ENCODE results near the gene ZBTB1. TPM values are rescaled to one million over a fixed set of nuclear protein-coding genes. Genes with fewer than 3 reads are reported as not detected.

The ZBTB1 gene
- total RNA-seq, 1 donor from 2014 or later = 39.5 TPM

- Histone ChIP-seq H3K36me3 (ENCODE audit: control insufficient read depth, insufficient read depth, low read length) (no peaks in the 10 kb centered on the region), H3K4me3 (ENCODE audit: low read depth, low read length) (no peak overlapping the region), H3K27me3 (ENCODE audit: control insufficient read depth, insufficient read depth, low read length) (no peaks in the 10 kb centered on the region)
- no peak for DNase-seq (ENCODE audit: low read depth)
- no peak for FAIRE-seq
- no peak for TF ChIP-seq CTCF (IDR thresholded peaks at IDR 0.05; ENCODE audit: insufficient read depth, low read length, severe bottlenecking)
Observed at GRCh38 chr14:64468451-64468850, 36.1 kb upstream of the ZBTB1 start.

GRCh38 chr14:64474041-64474440 lies 30.5 kb upstream of the ZBTB1 start:
- FAIRE-seq = no peak
- DNase-seq (ENCODE audit: low read depth) = no peak
- TF ChIP-seq CTCF (IDR thresholded peaks at IDR 0.05; ENCODE audit: insufficient read depth, low read length, severe bottlenecking) = no peak

GRCh38 chr14:64474698-64475097 lies 29.9 kb upstream of the ZBTB1 start:
- Histone ChIP-seq H3K4me3 (ENCODE audit: low read depth, low read length) (no peak overlapping the region), H3K27me3 (ENCODE audit: control insufficient read depth, insufficient read depth, low read length) (no peaks in the 10 kb centered on the region), H3K36me3 (ENCODE audit: control insufficient read depth, insufficient read depth, low read length) (peaks cover 1% of the 10 kb centered on the region)
- FAIRE-seq (no peak), DNase-seq (ENCODE audit: low read depth) (no peak)
- TF ChIP-seq CTCF (IDR thresholded peaks at IDR 0.05; ENCODE audit: insufficient read depth, low read length, severe bottlenecking) = no peak

More at GRCh38 chr14:64474041-64474440, 30.5 kb upstream of the ZBTB1 start:
- Histone ChIP-seq H3K4me3 (ENCODE audit: low read depth, low read length) (no peak overlapping the region), H3K27me3 (ENCODE audit: control insufficient read depth, insufficient read depth, low read length) (no peaks in the 10 kb centered on the region), H3K36me3 (ENCODE audit: control insufficient read depth, insufficient read depth, low read length) (peaks cover 1% of the 10 kb centered on the region)

GRCh38 chr14:64475585-64476273 lies 28.8 kb upstream of the ZBTB1 start:
- TF ChIP-seq CTCF (IDR thresholded peaks at IDR 0.05; ENCODE audit: insufficient read depth, low read length, severe bottlenecking) = no peak
- H3K27me3 ChIP-seq (ENCODE audit: control insufficient read depth, insufficient read depth, low read length) = no peaks in the 10 kb centered on the region
- peaks cover 1% of the 10 kb centered on the region for H3K36me3 ChIP-seq (ENCODE audit: control insufficient read depth, insufficient read depth, low read length)
- FAIRE-seq (peak; percentile 70), DNase-seq (ENCODE audit: low read depth) (no peak)
- no peak overlapping the region for H3K4me3 ChIP-seq (ENCODE audit: low read depth, low read length)

GRCh38 chr14:64476438-64476837 lies 28.1 kb upstream of the ZBTB1 start:
- no peak overlapping the region for H3K4me3 ChIP-seq (ENCODE audit: low read depth, low read length)
- DNase-seq (ENCODE audit: low read depth) (no peak), FAIRE-seq (no peak)
- H3K27me3 ChIP-seq (ENCODE audit: control insufficient read depth, insufficient read depth, low read length) = no peaks in the 10 kb centered on the region
- TF ChIP-seq CTCF (IDR thresholded peaks at IDR 0.05; ENCODE audit: insufficient read depth, low read length, severe bottlenecking) = no peak
- H3K36me3 ChIP-seq (ENCODE audit: control insufficient read depth, insufficient read depth, low read length) = peaks cover 1% of the 10 kb centered on the region

Data from bronchial epithelial cell (primary cell).